Left lung (tissue), 10 donors: ENCODE data around the gene DNTT. TPM values are rescaled to one million over a fixed set of nuclear protein-coding genes. Genes with fewer than 3 reads are reported as not detected.
A peak's percentile ranks its signal among the peaks of the same experiment; 100 is the strongest.

Source experiments
- ATAC-seq: fragments of 200-7000 bp; cut with Tn5 transposase; one replicate; pipeline ENCODE4 v1.9.1; 2020; ENCODE audit warnings: moderate library complexity
- DNase-seq, 4 donors: peaks; one replicate each; pipeline ENCODE4 v3.0.0-alpha.2; 2013 to 2020
- H3K27ac ChIP-seq, 2 donors: fragments of 200-600 bp; sonication (generic) in 1 of 2; one replicate each; pipeline versions ENCODE4 v1.5.0 to v1.8.0; 2020 to 2021
- H3K27me3 ChIP-seq, 2 donors: fragments of 200-600 bp; sonication (generic) in 1 of 2; one replicate each; pipeline versions ENCODE4 v1.5.0 to v1.8.0; 2020 to 2021
- H3K36me3 ChIP-seq, 2 donors: fragments of 200-600 bp; sonication (generic) in 1 of 2; one replicate each; pipeline versions ENCODE4 v1.5.0 to v1.8.0; 2020 to 2021
- H3K4me1 ChIP-seq, 2 donors: fragments of 200-600 bp; one replicate each; pipeline ENCODE4 v1.8.0; 2021
- H3K4me3 ChIP-seq, 2 donors: fragments of 200-600 bp; sonication (generic) in 1 of 2; one replicate each; pipeline versions ENCODE4 v1.5.0 to v1.8.0; 2020 to 2021; ENCODE audit warnings: mild to moderate bottlenecking in 1 of 2
- H3K9me3 ChIP-seq, 2 donors: fragments of 200-600 bp; sonication (generic) in 1 of 2; one replicate each; pipeline versions ENCODE4 v1.5.0 to v1.8.0; 2020 to 2021
- intact Hi-C, 2 donors: fragments of 100-400 bp; cut with DNase I; formaldehyde crosslinking; loops; one replicate each; pipeline versions ENCODE4 v1.11.2 to v1.14.2; 2022
- polyA plus RNA-seq, 6 donors: library from polyadenylated mRNA; unstranded; fragments of 120-200 nt; gene quantifications; one replicate each; pipeline ENCODE4 v1.2.1, GENCODE V29; 2013; ENCODE audit not compliant: insufficient read length in 6 of 6
- total RNA-seq, 2 donors: library from RNA; stranded (reverse); fragmentation: NEBNext Ultra II Directional; extraction: Animal tissue kit (Norgen Biotek cat#: 25700); gene quantifications; one replicate each; pipeline ENCODE4 v1.2.1, GENCODE V29; 2021
- TF ChIP-seq, protein P1 (sequence below), 2 donors: fragments of 200-600 bp; sonication (generic) in 1 of 2; IDR thresholded peaks; one replicate each; pipeline versions ENCODE4 v1.5.0 to v1.8.0; 2021; ENCODE audit warnings: antibody characterized with exemption in 2 of 2
- donor health status: DM: no; HTN: yes; CAD: no.
- donor health status: DM: no; HTN: no; CAD: no.

The DNTT gene
- total and polyA plus RNA-seq, 8 donors = 0.08 to 0.20 (median 0.11) TPM; not detected in 3

GRCh38 chr10:96374639-96374984 lies 70.4 kb downstream of the DNTT start:
- H3K27ac ChIP-seq = no peak overlapping the region
- ATAC-seq = no peak
- TF ChIP-seq, protein P1, sequence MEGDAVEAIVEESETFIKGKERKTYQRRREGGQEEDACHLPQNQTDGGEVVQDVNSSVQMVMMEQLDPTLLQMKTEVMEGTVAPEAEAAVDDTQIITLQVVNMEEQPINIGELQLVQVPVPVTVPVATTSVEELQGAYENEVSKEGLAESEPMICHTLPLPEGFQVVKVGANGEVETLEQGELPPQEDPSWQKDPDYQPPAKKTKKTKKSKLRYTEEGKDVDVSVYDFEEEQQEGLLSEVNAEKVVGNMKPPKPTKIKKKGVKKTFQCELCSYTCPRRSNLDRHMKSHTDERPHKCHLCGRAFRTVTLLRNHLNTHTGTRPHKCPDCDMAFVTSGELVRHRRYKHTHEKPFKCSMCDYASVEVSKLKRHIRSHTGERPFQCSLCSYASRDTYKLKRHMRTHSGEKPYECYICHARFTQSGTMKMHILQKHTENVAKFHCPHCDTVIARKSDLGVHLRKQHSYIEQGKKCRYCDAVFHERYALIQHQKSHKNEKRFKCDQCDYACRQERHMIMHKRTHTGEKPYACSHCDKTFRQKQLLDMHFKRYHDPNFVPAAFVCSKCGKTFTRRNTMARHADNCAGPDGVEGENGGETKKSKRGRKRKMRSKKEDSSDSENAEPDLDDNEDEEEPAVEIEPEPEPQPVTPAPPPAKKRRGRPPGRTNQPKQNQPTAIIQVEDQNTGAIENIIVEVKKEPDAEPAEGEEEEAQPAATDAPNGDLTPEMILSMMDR (IDR thresholded peaks at IDR 0.05) = no peak
- no peaks in the 10 kb centered on the region for H3K36me3 ChIP-seq
- peaks cover 0 to 13% of the 10 kb centered on the region in 2 donors for H3K27me3 ChIP-seq
- intact Hi-C loops = no loop called here
- DNase-seq = no peak
- H3K4me1 ChIP-seq = peaks cover 0 to 8% of the 10 kb centered on the region in 2 donors
- no peaks in the 10 kb centered on the region for H3K9me3 ChIP-seq
- H3K4me3 ChIP-seq = peak overlapping the region in 1 of 2 donors; percentile 41

- intact Hi-C loops = no loop called here
- H3K27ac ChIP-seq = no peak overlapping the region
- no peaks in the 10 kb centered on the region for H3K36me3 ChIP-seq
- peak overlapping the region; percentile 24 to 41 for H3K4me3 ChIP-seq
- H3K27me3 ChIP-seq = peaks cover 0 to 13% of the 10 kb centered on the region in 2 donors
- peak; percentile 84 to 92 (median 88) for DNase-seq
- H3K4me1 ChIP-seq = peaks cover 0 to 13% of the 10 kb centered on the region in 2 donors
- no peaks in the 10 kb centered on the region for H3K9me3 ChIP-seq
- ATAC-seq = peak; percentile 99
- TF ChIP-seq, protein P1 (IDR thresholded peaks at IDR 0.05) = peak; percentile 94 to 97
Measured at GRCh38 chr10:96374985-96375830, 71.0 kb downstream of the DNTT start.

GRCh38 chr10:96376483-96376882 lies 72.2 kb downstream of the DNTT start:
- Histone ChIP-seq H3K36me3 (no peaks in the 10 kb centered on the region), H3K4me1 (peaks cover 0 to 16% of the 10 kb centered on the region in 2 donors), H3K4me3 (no peak overlapping the region), H3K27ac (no peak overlapping the region), H3K27me3 (peaks cover 0 to 13% of the 10 kb centered on the region in 2 donors), H3K9me3 (no peaks in the 10 kb centered on the region)
- no peak for DNase-seq
- TF ChIP-seq, protein P1 (IDR thresholded peaks at IDR 0.05) = no peak
- no peak for ATAC-seq
- intact Hi-C loops = no loop called here

DNA sequence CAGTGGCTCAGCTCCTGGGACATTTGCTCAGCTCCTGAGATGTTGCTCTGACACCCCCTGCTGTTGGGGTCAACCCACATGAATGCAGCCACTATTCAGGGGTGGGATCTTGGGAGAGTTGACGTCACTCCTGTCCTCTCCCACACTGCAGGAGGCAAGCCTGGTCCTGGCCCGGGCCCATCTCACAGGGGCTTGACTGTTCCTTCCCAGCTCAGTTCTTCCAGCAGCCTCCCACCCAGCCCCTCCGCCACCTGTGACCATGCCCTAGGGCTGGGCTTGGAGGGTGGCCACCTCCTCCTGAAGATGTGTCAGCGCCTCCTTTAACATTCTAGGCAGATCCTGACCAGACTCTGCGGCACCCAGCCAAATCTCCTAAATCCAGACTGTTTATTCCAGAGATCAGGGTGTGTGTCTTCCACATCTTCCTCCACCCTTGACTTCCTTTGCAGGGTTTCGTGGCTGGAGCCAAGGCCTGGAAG lies 73.6 kb downstream of the DNTT start:
- Histone ChIP-seq H3K9me3 (no peaks in the 10 kb centered on the region), H3K4me1 (peaks cover 0 to 16% of the 10 kb centered on the region in 2 donors), H3K27me3 (peaks cover 0 to 13% of the 10 kb centered on the region in 2 donors), H3K36me3 (no peaks in the 10 kb centered on the region), H3K27ac (no peak overlapping the region), H3K4me3 (no peak overlapping the region)
- intact Hi-C loops = no loop called here
- TF ChIP-seq, protein P1 (IDR thresholded peaks at IDR 0.05) = no peak
- DNase-seq (no peak), ATAC-seq (no peak)

- H3K27me3 ChIP-seq = peaks cover 0 to 13% of the 10 kb centered on the region in 2 donors
- ATAC-seq = no peak
- H3K4me3 ChIP-seq = no peak overlapping the region
- no peak for DNase-seq
- no peaks in the 10 kb centered on the region for H3K36me3 ChIP-seq
- H3K4me1 ChIP-seq = peaks cover 0 to 16% of the 10 kb centered on the region in 2 donors
- H3K27ac ChIP-seq = no peak overlapping the region
- intact Hi-C loops = no loop called here
- no peaks in the 10 kb centered on the region for H3K9me3 ChIP-seq
- TF ChIP-seq, protein P1 (IDR thresholded peaks at IDR 0.05) = no peak
Measured at GRCh38 chr10:96378741-96379140, 74.5 kb downstream of the DNTT start.
